ENCODE data around the gene RRP15.

The RRP15 gene

DNA sequence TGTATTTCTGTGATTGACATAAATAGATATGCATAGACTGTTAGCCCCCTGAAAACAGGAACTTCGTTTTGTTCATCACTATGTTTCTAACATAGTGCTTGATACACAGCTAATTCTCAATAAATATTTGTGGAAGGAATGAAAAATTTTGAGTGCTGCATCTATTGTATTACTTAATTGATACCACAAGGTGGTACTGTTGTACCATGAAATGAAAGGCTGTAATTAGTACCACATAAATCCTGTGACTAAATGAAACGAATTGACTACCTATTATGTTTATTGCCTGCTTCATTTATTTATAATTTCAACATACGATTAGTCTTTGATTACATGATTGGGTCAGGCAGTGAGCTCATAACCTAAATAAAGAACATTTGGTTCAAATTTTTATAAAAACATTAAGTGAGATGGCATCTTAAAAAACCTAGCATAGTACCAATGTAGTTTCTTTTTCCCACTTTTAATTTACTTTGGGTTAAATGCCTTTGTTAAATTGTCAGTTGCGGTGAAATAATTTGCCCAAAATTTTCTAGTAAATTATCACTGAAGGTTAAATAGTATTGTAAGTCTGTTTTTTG is 45.0 kb downstream of the RRP15 start:
- Histone ChIP-seq H3K4me3 (ENCODE audit: low read length) (no peak overlapping the region), H3K27me3 (ENCODE audit: insufficient read depth, low read length) (no peaks in the 10 kb centered on the region), H3K4me1 (ENCODE audit: insufficient read depth, low read length) (no peaks in the 10 kb centered on the region), H2AFZ (ENCODE audit: low read depth, low read length) (no peak overlapping the region), H3K9me3 (ENCODE audit: low read length) (no peaks in the 10 kb centered on the region), H3K36me3 (ENCODE audit: insufficient read depth, low read length) (no peaks in the 10 kb centered on the region)

DNA sequence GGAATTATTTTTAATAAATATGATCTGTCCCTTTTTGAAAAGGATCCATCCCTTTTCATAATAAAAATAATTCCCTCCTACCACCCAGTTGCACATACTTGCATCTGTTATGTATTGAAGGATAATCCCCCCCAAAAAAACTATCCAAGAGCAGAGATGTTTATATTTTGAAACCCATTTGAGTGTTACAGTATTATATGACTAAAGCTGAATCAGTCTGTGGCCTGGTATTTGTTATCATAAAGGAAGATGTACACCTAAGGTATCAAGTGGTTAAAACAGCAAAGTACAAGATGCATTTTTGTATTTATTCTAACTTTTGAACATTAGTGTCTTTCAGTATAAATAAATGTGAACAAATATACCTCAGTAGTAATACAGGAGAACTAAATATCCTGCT is 47.3 kb downstream of the RRP15 start:
- H3K4me1 ChIP-seq (ENCODE audit: insufficient read depth, low read length), result no peaks in the 10 kb centered on the region
- H3K36me3 ChIP-seq (ENCODE audit: insufficient read depth, low read length), result no peaks in the 10 kb centered on the region
- no peak overlapping the region for H3K4me3 ChIP-seq (ENCODE audit: low read length)
- H3K9me3 ChIP-seq (ENCODE audit: low read length), result no peaks in the 10 kb centered on the region
- no peak overlapping the region for H2AFZ ChIP-seq (ENCODE audit: low read depth, low read length)
- no peaks in the 10 kb centered on the region for H3K27me3 ChIP-seq (ENCODE audit: insufficient read depth, low read length)

DNA sequence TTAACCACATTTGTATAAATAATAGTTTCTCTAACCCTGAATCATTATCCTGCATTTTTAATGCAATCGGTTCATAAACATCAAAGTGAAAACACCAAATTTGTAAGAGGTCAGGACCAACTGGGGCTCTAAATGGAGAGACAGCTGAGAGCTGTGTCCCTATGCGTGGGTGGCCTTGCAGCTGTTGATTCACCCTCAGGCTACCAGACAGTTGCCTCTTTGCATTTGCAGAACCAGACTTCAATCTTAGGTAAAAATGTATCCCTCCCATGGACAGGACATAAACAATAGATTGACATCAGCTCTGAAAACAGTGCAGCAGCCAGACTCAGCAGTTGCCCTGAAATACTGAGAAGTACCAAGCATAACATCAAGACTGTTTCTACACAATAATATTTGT is 51.2 kb downstream of the RRP15 start:
- no peaks in the 10 kb centered on the region for H3K27me3 ChIP-seq (ENCODE audit: insufficient read depth, low read length)
- H3K36me3 ChIP-seq (ENCODE audit: insufficient read depth, low read length), result no peaks in the 10 kb centered on the region
- no peaks in the 10 kb centered on the region for H3K9me3 ChIP-seq (ENCODE audit: low read length)
- no peak overlapping the region for H3K4me3 ChIP-seq (ENCODE audit: low read length)
- no peak overlapping the region for H2AFZ ChIP-seq (ENCODE audit: low read depth, low read length)
- H3K4me1 ChIP-seq (ENCODE audit: insufficient read depth, low read length), result peaks cover 6% of the 10 kb centered on the region

DNA sequence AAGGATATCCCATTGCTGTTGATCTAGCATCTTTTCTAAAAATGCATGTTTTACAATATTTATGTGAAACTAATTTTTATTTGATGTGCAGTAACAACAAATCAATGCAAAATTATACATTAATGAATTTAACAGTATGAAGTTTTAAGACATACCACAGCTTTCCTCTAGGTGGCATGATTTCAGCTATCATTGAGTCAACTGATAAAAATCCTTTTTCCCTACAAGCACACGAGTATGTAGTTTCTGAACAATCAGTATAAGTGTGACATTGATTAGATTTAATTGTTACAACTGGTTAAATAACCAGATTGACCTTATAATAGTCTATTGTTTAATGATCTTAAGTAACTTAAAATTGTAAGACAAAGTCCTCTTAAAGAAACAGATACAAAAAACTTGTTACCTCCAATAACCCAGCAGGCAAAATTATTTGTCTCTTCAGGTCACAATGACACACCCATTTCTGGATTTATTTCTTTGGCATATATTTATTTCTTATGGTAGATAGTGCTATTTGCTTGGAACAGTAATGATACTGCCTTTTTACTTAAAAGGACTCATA is 54.3 kb downstream of the RRP15 start:
- Histone ChIP-seq H3K4me1 (ENCODE audit: insufficient read depth, low read length) (peaks cover 8% of the 10 kb centered on the region), H3K9me3 (ENCODE audit: low read length) (no peaks in the 10 kb centered on the region), H3K4me3 (ENCODE audit: low read length) (no peak overlapping the region), H3K27me3 (ENCODE audit: insufficient read depth, low read length) (no peaks in the 10 kb centered on the region), H2AFZ (ENCODE audit: low read depth, low read length) (no peak overlapping the region), H3K36me3 (ENCODE audit: insufficient read depth, low read length) (no peaks in the 10 kb centered on the region)

DNA sequence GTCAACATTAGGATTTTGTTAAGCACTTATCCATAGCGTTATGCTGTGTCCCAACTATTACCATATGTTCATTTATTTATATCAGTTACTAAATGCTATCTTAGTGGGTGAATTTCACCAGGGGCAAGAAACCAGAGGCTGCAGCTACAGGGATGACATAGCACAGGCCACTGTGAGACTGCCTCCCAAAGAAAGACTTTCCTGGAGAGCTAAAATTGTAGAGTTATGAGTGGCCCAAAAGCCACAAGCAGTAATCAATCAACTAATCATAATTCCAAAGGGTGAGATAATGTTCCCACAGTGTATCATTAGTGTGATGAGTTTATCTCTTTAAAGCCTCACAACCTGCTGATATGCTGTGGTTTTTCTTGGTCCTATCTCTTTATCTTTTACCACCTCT is 56.2 kb downstream of the RRP15 start:
- Histone ChIP-seq H3K9me3 (ENCODE audit: low read length) (no peaks in the 10 kb centered on the region), H3K36me3 (ENCODE audit: insufficient read depth, low read length) (no peaks in the 10 kb centered on the region), H2AFZ (ENCODE audit: low read depth, low read length) (no peak overlapping the region), H3K4me1 (ENCODE audit: insufficient read depth, low read length) (peaks cover 20% of the 10 kb centered on the region), H3K4me3 (ENCODE audit: low read length) (no peak overlapping the region), H3K27me3 (ENCODE audit: insufficient read depth, low read length) (no peaks in the 10 kb centered on the region)

DNA sequence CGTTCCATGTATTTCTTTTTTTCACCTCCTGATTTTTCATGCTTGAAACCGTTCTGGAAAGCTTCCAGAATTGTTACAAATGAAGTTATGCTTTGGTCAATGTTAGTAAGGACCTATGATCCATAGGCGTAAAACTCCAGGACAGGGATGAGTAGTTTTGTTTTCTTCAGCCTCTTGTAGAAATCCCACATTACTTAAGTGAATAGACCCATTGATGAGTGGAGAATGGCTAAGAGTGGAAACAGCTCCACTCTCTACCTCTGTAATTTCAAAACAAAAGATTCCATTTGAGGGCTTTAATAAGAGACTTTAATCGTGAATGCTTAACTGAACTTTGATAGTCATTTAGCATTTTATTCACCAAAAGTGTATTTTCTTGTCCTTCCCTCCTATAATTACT is 57.0 kb downstream of the RRP15 start:
- H3K36me3 ChIP-seq (ENCODE audit: insufficient read depth, low read length), result no peaks in the 10 kb centered on the region
- no peak overlapping the region for H3K4me3 ChIP-seq (ENCODE audit: low read length)
- H3K9me3 ChIP-seq (ENCODE audit: low read length), result no peaks in the 10 kb centered on the region
- H3K4me1 ChIP-seq (ENCODE audit: insufficient read depth, low read length), result peaks cover 20% of the 10 kb centered on the region
- no peak overlapping the region for H2AFZ ChIP-seq (ENCODE audit: low read depth, low read length)
- H3K27me3 ChIP-seq (ENCODE audit: insufficient read depth, low read length), result no peaks in the 10 kb centered on the region

DNA sequence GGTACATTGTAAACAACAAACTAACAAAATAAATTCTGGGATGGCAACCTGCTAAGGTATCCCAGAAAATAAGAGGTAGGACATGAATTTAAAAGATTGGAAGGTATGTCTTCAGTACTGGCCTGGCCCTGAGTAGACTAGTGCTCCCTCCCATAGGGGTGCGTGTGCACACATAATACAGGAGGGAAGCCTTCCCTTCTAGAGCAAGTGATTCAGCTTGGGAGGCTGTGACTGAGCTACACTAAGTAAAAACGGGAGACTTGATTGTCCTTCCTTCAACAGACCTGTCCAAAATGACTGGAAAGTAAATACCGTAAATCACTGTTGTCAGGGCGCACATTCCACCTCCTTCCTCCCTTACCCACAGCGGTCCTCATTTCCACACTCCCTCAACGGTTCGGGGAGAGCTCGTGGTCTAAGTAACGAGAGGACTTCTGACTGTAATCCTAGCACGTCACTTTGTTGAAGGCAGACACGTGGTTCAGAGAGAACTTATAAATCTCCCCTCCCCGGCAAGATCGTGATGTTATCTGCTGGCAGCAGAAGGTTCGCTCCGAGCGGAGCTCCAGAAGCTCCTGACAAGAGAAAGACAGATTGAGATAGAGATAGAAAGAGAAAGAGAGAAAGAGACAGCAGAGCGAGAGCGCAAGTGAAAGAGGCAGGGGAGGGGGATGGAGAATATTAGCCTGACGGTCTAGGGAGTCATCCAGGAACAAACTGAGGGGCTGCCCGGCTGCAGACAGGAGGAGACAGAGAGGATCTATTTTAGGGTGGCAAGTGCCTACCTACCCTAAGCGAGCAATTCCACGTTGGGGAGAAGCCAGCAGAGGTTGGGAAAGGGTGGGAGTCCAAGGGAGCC is 60.0 kb downstream of the RRP15 start, which contains the start of gene TGFB2:
Gene TGFB2 (plus strand): TSS at position 523 of the 859 bp plus-strand sequence. CDS start 1,366 bp downstream, outside the sequence.
- no peaks in the 10 kb centered on the region for H3K27me3 ChIP-seq (ENCODE audit: insufficient read depth, low read length)
- H3K36me3 ChIP-seq (ENCODE audit: insufficient read depth, low read length), result no peaks in the 10 kb centered on the region
- peak within 1 kb of the TSS; percentile 63 for H2AFZ ChIP-seq (ENCODE audit: low read depth, low read length)
- H3K9me3 ChIP-seq (ENCODE audit: low read length), result no peaks in the 10 kb centered on the region
- peaks cover 25% of the 10 kb centered on the region for H3K4me1 ChIP-seq (ENCODE audit: insufficient read depth, low read length)
- H3K4me3 ChIP-seq (ENCODE audit: low read length), result peak within 1 kb of the TSS; percentile 64

DNA sequence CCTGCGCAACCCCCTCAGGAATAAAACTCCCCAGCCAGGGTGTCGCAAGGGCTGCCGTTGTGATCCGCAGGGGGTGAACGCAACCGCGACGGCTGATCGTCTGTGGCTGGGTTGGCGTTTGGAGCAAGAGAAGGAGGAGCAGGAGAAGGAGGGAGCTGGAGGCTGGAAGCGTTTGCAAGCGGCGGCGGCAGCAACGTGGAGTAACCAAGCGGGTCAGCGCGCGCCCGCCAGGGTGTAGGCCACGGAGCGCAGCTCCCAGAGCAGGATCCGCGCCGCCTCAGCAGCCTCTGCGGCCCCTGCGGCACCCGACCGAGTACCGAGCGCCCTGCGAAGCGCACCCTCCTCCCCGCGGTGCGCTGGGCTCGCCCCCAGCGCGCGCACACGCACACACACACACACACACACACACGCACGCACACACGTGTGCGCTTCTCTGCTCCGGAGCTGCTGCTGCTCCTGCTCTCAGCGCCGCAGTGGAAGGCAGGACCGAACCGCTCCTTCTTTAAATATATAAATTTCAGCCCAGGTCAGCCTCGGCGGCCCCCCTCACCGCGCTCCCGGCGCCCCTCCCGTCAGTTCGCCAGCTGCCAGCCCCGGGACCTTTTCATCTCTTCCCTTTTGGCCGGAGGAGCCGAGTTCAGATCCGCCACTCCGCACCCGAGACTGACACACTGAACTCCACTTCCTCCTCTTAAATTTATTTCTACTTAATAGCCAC is 60.7 kb downstream of the RRP15 start:
- no peaks in the 10 kb centered on the region for H3K27me3 ChIP-seq (ENCODE audit: insufficient read depth, low read length)
- no peaks in the 10 kb centered on the region for H3K9me3 ChIP-seq (ENCODE audit: low read length)
- H3K4me1 ChIP-seq (ENCODE audit: insufficient read depth, low read length), result peaks cover 28% of the 10 kb centered on the region
- H2AFZ ChIP-seq (ENCODE audit: low read depth, low read length), result peak overlapping the region; percentile 63
- peak overlapping the region; percentile 64 for H3K4me3 ChIP-seq (ENCODE audit: low read length)
- no peaks in the 10 kb centered on the region for H3K36me3 ChIP-seq (ENCODE audit: insufficient read depth, low read length)

DNA sequence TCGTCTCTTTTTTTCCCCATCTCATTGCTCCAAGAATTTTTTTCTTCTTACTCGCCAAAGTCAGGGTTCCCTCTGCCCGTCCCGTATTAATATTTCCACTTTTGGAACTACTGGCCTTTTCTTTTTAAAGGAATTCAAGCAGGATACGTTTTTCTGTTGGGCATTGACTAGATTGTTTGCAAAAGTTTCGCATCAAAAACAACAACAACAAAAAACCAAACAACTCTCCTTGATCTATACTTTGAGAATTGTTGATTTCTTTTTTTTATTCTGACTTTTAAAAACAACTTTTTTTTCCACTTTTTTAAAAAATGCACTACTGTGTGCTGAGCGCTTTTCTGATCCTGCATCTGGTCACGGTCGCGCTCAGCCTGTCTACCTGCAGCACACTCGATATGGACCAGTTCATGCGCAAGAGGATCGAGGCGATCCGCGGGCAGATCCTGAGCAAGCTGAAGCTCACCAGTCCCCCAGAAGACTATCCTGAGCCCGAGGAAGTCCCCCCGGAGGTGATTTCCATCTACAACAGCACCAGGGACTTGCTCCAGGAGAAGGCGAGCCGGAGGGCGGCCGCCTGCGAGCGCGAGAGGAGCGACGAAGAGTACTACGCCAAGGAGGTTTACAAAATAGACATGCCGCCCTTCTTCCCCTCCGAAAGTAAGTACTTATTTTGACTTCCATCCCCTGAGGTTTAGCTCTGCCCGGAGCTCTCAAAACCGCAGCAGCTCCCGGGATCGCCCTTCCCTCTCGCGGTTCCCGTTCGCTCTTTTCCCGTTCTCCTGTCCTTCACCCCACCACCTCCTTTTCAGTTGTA is 61.5 kb downstream of the RRP15 start:
- Histone ChIP-seq H3K27me3 (ENCODE audit: insufficient read depth, low read length) (no peaks in the 10 kb centered on the region), H3K4me1 (ENCODE audit: insufficient read depth, low read length) (peaks cover 35% of the 10 kb centered on the region), H3K9me3 (ENCODE audit: low read length) (no peaks in the 10 kb centered on the region)

DNA sequence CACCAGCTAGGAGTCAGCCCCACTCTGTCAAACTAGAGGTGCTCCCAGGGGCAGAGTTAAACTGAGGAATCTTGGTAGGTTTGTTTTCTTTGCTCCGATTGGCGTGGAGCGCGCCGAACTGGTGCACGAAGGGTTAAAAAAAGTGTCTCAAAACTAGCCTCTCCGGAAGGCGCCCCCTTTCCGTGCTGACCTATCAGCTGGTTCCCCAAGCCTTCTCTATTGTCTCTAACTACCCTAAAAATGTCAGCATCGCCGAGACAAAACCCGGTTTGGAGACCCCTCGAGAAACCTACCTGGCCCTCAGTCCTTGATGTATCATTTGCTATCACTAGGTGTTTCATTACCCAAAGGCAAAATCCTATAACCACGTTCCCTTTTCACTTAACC is 62.2 kb downstream of the RRP15 start:
- Histone ChIP-seq H3K4me3 (ENCODE audit: low read length) (peak overlapping the region; percentile 64), H3K36me3 (ENCODE audit: insufficient read depth, low read length) (no peaks in the 10 kb centered on the region), H2AFZ (ENCODE audit: low read depth, low read length) (peak overlapping the region; percentile 63), H3K4me1 (ENCODE audit: insufficient read depth, low read length) (peaks cover 37% of the 10 kb centered on the region), H3K27me3 (ENCODE audit: insufficient read depth, low read length) (no peaks in the 10 kb centered on the region), H3K9me3 (ENCODE audit: low read length) (no peaks in the 10 kb centered on the region)

More for the DNA sequence above, 61.5 kb downstream of the RRP15 start:
- Histone ChIP-seq H3K4me3 (ENCODE audit: low read length) (peak overlapping the region; percentile 64), H3K36me3 (ENCODE audit: insufficient read depth, low read length) (no peaks in the 10 kb centered on the region), H2AFZ (ENCODE audit: low read depth, low read length) (peak overlapping the region; percentile 63)

DNA sequence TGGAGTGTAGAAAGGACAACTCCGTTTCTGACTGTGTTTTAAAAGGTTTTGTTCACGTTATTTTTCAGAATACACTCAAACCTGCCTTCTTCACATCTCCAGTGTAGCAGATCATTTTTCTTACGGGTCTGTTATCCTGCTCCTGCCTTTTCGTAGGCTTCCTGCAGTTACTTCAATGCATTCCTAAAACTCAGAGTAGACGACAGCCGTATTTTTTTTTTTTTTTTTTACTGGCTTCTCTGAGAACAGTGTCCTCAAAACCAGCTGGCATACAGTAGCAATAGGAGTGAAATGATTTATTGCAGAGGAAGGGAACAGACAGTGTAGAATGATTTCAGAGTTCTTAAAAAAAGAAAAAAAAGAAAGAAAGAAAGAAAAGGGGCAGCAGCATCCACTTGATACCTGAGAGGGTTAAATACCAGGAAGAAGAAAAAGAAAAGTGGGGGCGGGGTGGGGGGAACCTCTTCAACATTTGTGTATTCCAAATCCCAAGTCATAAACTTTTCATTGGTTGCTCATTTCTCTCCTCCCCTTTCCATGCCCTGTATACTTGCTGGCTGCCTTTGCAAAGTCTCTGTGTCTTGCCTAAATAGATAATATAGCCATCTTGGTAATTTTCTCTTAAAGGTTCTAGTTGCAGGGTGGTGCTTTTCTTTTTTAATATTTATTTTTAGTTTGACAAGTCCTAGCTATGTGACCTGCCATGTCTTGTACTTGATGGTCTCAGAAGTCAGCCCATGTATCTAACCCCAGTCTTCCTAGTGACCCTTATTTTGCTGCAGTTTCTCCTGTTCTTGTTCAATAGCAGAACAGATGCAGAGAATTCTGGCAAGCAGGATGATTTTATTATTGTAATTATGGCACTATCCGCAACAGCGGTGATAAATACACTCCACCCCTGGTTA is 62.9 kb downstream of the RRP15 start:
- H3K4me3 ChIP-seq (ENCODE audit: low read length), result peak overlapping the region; percentile 64
- peak overlapping the region; percentile 63 for H2AFZ ChIP-seq (ENCODE audit: low read depth, low read length)
- H3K36me3 ChIP-seq (ENCODE audit: insufficient read depth, low read length), result no peaks in the 10 kb centered on the region
- H3K9me3 ChIP-seq (ENCODE audit: low read length), result no peaks in the 10 kb centered on the region
- no peaks in the 10 kb centered on the region for H3K27me3 ChIP-seq (ENCODE audit: insufficient read depth, low read length)
- peaks cover 37% of the 10 kb centered on the region for H3K4me1 ChIP-seq (ENCODE audit: insufficient read depth, low read length)

Data from neuron (in vitro differentiated cells).